HG03575 (cell line): ENCODE results near the gene RAP1GAP2.

ENCODE experiments used
- ATAC-seq: cut with Tn5 transposase; IDR thresholded peaks from one replicate; pipeline ENCODE4 v1.9.1; 2021; ENCODE audit not compliant: unreplicated experiment, insufficient number of reproducible peaks, low FRiP score; ENCODE audit errors: extremely low read depth

Gene RAP1GAP2

DNA sequence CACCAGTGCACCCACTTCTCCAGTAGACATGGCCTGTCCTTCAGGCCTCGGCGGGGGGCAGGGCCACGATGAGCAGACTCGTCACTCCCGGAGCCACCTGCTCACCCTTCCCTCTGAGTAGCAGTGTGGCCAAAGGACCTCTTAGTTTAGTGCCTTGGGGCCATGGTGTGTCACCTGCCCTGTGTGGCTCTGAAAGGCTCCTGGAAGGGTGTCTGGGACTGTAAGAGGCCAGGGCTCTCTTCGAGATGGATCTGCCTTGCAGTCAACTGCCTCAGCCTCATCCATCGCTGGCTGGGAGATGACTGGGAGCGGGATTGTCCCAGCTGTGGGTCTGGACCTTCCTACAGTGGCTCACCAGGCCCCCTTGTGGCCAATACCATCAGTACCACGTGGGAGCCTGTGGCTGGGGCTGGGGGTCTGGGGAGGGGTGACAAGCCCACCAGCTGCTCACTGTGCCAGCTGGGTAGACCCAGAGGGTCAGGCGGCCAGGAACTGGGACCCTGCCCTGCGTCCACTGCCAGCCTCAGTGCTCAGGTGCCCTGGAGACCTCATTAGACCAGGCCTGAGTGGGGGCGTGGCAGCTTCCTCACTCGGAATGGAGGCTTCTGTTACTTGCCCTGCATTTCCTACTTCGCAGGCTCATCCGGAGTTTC lies 133.8 kb downstream of the RAP1GAP2 start:
- no peak for ATAC-seq

DNA sequence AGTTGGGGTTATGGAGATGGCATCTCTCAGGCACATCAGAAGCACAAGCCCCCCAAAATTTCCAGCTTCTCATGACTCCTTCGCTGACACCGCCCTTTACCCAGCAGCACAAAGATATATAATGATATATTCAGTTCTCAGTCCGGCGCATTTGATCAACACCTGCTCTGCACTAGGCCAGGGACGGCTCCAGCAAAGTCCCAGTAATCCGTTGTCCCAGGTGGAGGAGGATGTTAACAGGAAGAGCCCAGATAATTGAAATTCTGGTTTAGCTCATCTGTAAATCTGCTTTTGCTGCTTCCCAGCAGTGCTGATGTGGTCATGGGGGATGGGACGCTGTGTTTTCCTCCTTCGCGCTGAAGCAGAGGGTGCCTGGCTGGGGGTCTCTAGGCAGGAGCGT lies 135.6 kb downstream of the RAP1GAP2 start:
- ATAC-seq: no peak

GRCh38 chr17:2932946-2933345 lies 136.7 kb downstream of the RAP1GAP2 start:
- ATAC-seq: no peak

DNA sequence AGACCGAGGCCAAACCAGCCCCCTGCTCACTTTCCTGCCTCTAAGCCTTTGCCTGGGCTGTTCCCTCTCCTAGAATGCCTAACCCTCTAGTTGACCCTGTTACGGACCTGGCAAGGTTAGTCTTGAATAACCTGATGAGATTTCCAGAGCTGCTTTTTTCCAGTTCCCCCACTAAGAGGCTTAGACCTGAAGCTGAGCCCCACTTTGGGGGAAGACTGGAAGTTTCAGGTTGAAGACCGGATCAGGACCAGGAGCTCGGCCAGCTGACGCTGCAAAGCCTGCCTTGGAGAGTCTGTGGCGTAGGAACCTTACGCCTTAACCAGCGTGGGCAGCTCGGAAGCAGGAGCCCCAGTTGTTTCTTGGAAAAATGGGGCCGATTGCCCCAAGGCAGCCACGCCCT lies 137.4 kb downstream of the RAP1GAP2 start:
- no peak for ATAC-seq

DNA sequence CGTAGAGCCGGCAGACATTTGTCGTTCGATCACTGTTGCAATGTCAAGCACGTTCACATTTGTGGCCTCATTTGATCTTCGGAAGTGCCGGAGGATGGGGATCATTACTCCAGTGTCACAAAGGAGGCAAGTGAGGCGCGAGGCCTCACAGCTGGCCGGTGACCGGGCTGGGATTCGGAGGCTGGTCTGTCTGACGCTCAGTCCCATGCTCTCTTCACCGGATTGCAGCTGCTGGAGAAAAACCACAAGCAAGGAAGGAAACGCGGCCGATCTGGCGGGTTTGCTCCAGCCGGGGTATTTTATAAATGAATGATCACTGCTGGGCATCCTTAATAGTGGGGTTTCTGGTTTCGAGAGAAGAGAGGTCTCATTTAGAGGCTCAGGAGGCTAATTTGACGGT lies 139.4 kb downstream of the RAP1GAP2 start:
- ATAC-seq: no peak

DNA sequence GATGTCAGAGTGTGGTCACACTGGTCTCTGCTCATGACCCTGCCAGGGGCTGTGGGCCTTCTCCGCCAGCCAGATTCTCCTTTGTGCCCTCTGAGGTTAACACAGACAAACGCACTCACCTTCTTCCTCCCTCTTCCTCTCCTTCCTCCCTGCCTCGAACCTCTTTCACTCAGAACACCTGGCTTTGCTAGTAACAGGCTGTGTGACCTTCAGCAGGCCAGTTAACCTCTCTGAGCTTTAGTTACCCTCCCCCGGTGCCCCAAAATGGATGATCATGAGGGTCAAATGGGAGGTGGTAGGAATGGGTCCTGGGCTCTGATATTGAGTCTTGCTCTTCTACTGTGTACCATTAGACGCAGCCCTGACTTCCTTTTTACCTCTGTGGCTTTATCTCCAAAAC lies 140.1 kb downstream of the RAP1GAP2 start:
- ATAC-seq: no peak

GRCh38 chr17:2936771-2937321 lies 140.6 kb downstream of the RAP1GAP2 start:
- no peak for ATAC-seq

DNA sequence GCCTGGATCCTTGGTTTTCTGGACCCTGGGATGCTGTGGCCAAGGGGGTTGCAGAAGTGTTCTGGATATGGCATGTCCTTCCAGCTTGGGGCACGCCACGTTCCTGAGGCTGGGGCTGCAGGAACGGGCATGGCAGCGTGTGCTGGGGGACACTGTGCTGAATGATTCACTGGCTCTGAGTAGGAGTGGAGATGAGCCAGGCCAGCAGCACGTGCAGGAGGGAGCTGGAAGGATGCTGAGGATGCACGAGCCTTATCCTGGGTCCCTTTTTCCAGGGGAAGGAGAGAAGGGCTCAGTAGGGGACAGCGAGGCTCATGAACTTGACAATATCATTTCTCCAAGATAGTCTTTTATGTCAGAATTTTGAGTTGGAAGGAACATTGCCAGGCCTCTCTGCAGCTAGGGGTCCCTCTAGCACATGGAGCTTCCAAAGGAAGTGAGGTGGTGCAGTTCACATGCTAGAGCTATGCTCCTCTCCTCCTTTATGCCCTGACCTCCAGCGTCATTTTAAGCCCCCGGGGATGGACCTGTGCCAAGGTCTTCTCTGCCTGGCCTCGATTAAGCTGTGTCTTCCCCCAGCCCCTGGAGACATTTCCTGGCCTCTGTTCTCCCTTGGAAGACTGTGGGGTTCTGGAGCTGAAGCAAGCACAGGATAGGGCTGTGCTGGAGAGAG lies 141.2 kb downstream of the RAP1GAP2 start:
- no peak for ATAC-seq

GRCh38 chr17:2939714-2940351 lies 143.6 kb downstream of the RAP1GAP2 start:
- ATAC-seq: no peak

- no peak for ATAC-seq
These were observed 144.1 kb downstream of the RAP1GAP2 start for GRCh38 chr17:2940352-2940751.

DNA sequence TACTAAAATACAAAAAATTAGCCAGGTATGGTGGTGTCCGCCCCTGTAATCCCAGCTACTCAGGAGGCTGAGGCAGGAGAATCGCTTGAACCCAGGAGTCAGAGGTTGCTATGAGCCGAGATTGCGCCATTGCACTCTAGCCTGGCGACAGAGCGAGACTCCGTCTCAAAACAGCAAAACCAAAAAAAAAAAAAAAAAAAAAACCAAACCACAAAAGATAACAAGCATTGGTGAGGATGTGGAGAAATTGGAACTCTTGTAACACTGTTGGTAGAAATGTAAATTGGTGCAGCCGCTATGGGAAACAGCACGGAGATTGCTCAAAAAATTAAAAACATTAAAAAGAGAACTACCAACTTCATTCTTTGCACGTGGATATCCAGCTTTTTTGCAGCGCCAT lies 147.7 kb downstream of the RAP1GAP2 start:
- ATAC-seq: no peak

DNA sequence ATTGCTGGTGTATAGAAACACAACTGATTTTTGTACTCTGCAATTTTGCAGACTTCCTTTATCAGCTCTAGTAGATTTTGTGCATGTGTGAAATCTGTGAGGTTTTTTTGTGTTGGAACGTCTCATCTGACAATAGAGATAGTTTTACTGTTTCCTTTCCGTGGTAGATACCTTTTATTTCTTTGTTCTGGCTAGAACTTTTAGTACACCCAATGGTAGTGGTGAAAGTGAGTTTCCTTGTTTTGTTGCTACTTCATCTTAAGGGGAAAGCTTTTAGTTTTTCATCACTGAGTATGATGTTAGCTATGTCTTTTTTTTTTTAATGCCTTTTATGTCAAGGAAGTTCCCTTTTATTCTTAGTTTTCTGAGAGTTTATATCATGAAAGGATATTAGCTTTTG lies 149.1 kb downstream of the RAP1GAP2 start:
- ATAC-seq: no peak

DNA sequence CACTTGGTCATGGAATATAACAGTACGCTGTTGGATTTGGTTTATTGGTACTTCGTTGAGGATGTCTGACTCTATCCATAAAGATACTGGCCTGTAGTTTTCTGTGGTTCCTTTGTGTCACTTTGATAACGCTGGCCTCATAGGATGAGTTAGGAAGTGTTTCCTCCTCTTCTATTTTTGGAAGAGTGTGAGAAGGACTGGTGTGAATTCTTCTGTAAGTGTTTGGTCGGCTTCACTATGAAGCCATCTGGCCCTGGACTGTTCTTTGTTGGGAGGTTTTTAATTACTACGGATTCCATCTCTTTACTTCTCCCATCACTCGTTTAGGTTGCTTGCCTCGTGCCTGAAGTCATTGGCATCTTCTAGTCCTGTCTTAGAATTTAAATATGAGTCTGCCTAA lies 149.9 kb downstream of the RAP1GAP2 start:
- ATAC-seq: no peak

DNA sequence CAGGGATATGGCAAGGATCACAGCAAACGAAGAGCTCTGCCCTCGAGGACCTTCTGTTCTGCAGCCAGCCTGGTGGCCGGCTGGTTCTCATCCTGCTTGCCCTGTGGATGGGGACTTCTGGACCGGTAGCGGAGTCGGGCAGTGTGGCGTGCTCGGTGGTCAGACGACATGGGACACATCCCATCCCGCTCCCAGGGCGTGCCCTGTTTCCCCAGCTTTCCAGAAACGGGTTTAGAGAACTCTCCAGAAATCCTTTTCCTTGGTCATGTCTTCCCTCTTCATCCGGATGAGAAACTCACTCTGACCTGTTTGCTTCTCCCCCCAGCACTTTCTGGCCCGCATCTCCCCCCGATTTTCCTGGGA lies 151.3 kb downstream of the RAP1GAP2 start:
- no peak for ATAC-seq

GRCh38 chr17:2947996-2948550 lies 151.8 kb downstream of the RAP1GAP2 start:
- no peak for ATAC-seq

DNA sequence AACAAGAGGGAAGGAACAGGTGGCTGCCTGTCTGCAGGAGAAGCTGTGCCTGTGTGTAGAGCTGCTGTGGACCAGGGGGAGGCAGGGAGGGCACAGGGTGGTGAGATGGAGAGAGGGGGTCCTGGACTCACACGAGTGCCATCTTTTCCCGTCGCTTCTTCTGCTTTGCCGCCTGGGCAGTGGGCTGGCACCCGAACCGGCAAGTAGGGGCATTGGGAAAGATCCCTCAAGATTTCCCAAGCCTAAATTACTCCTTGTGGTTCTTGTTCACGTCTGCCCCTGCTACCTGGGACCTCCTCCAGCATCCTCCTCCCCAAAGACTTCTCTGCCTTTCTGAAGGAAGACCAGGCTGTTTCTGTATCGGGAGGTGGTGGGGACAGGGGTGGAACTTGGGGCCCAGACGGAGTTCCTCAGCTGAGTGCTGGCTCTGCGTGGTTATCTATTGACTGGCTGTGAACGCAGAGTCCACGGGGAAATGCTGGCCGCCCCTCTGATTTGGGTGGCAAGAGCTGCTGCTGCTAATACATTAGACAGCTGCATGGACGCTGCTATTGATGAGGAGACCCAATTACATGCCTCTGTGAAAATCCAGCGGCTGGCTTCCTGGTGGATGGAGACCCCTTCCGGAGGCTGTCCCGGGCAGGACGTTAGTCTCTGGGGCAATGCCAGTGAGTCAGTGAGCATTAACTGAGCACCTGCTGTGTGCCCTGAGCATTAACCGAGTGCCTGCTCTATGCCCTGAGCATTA lies 152.7 kb downstream of the RAP1GAP2 start:
- ATAC-seq: no peak

- no peak for ATAC-seq
These were observed 153.3 kb downstream of the RAP1GAP2 start for GRCh38 chr17:2949469-2950044.

GRCh38 chr17:2950846-2951245 lies 154.6 kb downstream of the RAP1GAP2 start:
- ATAC-seq: no peak
